ENCODE measurements around the gene PCCA. TPM values are rescaled to one million over a fixed set of nuclear protein-coding genes. Genes with fewer than 3 reads are reported as not detected.
"Not testable (repeated sequence)": the region's sequence is repeated elsewhere in the genome, so short reads cannot be mapped to it uniquely, and the experiment has no call there.

PCCA gene
- total and polyA plus RNA-seq, 7 donors = 18.0 to 45.6 (median 42.8) TPM

DNA sequence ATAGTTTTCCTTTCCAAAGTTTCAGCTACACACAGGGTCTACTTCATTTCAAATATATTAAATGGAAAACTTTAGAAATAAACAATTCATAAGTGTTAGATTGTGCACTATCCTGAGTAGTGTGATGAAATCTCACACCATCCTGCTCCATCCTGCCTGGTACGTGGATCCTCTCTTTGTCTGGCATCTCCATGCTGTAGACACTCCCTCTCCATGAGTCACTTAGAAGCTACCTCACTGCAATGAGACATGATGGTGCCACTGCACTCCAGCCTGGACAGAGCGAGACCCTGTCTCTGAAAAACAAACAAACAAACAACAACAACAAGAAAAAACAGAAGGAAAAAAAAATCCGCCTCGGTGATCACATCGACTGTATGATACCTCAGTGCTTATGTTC lies 191.8 kb downstream of the PCCA start:
- Histone ChIP-seq H3K4me3 (no peak overlapping the region), H3K27me3 (no peaks in the 10 kb centered on the region), H3K27ac (no peak overlapping the region), H3K4me1 (no peaks in the 10 kb centered on the region), H3K36me3 (peaks cover 0 to 6% (median 0%) of the 10 kb centered on the region in 4 donors), H3K9me3 (no peaks in the 10 kb centered on the region)
- DNase-seq = no peak
- TF ChIP-seq POLR2A (IDR thresholded peaks at IDR 0.05) (no peak), POLR2AphosphoS5 (IDR thresholded peaks at IDR 0.05) (no peak), EP300 (IDR thresholded peaks at IDR 0.05) (no peak)
- TF ChIP-seq, protein P1, sequence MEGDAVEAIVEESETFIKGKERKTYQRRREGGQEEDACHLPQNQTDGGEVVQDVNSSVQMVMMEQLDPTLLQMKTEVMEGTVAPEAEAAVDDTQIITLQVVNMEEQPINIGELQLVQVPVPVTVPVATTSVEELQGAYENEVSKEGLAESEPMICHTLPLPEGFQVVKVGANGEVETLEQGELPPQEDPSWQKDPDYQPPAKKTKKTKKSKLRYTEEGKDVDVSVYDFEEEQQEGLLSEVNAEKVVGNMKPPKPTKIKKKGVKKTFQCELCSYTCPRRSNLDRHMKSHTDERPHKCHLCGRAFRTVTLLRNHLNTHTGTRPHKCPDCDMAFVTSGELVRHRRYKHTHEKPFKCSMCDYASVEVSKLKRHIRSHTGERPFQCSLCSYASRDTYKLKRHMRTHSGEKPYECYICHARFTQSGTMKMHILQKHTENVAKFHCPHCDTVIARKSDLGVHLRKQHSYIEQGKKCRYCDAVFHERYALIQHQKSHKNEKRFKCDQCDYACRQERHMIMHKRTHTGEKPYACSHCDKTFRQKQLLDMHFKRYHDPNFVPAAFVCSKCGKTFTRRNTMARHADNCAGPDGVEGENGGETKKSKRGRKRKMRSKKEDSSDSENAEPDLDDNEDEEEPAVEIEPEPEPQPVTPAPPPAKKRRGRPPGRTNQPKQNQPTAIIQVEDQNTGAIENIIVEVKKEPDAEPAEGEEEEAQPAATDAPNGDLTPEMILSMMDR (IDR thresholded peaks at IDR 0.05) = no peak
- intact Hi-C loops (cut with DNase I) = no loop called here
- 95 to 97% methylated on average over 5 of the region's 5 CpGs for WGBS, 2 donors

DNA sequence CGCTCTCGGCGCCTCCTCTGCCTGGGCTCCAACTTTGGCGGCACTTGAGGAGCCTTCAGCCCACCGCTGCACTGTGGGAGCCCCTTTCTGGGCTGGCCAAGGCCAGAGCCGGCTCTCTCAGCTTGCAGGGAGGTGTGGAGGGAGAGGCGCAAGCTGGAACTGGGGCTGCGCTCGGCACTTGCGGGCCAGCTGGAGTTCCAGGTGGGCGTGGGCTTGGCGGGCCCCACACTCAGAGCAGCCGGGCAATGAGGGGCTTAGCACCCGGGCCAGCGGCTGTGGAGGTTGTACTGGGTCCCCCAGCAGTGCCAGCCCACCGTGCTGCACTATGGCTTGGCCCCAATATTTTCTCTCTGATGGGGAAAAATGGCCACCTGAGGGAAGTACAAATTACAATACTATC lies 193.4 kb downstream of the PCCA start:
- 98% methylated on average over 16 of the region's 16 CpGs for WGBS, 2 donors
- H3K4me3 ChIP-seq; DNase-seq; H3K27ac ChIP-seq; H3K9me3 ChIP-seq; intact Hi-C loops (cut with DNase I); H3K36me3 ChIP-seq; H3K27me3 ChIP-seq; H3K4me1 ChIP-seq: not testable (repeated sequence)

DNA sequence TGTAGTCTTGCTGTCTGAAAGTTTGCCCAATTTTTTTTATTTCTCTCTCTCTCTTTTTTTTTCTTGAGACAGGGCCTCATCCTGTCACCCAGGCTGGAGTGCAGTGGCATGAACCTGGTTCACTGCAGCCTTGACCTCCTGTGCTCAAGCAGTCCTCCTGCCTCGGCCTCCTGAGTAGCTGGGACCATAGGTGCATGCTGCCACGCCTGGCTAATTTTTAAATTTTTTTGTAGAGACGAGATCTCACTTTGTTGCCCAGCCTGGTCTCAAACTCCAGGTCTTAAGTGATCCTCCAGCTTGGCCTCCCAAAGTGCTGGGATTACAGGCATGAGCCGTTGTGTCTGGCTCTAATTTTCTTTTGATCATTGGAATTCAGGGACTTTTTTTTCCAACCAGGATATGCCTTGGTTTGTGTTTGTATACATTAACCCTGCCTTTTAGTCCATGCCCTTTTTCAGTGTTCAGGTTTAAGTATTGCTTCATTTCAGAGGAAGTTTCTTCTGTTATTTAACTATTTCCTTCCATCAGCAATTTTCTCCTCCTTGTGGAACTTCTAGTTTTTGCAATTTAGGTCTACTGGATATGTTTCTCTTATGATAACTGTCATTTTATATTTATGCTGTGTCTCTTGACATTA lies 201.4 kb downstream of the PCCA start:
- no peaks in the 10 kb centered on the region for H3K4me1 ChIP-seq
- no peaks in the 10 kb centered on the region for H3K27me3 ChIP-seq
- H3K4me3 ChIP-seq = no peak overlapping the region
- peaks cover 0 to 3% (median 0%) of the 10 kb centered on the region in 4 donors for H3K36me3 ChIP-seq
- DNase-seq = no peak
- H3K27ac ChIP-seq = no peak overlapping the region
- TF ChIP-seq, protein P1 (IDR thresholded peaks at IDR 0.05) = no peak
- TF ChIP-seq EP300 (IDR thresholded peaks at IDR 0.05) (no peak), POLR2AphosphoS5 (IDR thresholded peaks at IDR 0.05) (no peak), POLR2A (IDR thresholded peaks at IDR 0.05) (no peak)
- intact Hi-C loops (cut with DNase I) = no loop called here
- H3K9me3 ChIP-seq = no peaks in the 10 kb centered on the region
- WGBS, 2 donors = 86 to 90% methylated on average over 4 of the region's 4 CpGs

DNA sequence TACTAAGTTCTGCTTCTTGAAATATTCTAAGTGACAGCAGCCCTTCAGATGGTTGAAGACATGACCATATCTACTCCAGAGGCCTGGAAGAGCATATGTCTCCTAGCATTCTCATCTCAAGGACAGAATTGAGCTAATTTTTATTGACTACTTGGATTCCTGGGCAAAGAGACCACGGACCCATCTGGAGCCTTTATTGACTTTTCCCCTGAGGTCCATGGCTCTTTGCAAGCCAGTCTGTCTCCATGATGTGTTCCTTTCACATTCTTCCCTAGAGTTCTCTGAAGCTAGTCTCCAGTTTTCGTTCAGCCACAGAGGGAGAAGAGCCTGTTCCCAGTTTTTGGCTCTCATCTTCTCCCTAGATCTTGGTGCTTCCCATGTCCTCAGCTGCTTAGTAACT lies 202.7 kb downstream of the PCCA start:
- no peaks in the 10 kb centered on the region for H3K9me3 ChIP-seq
- no peaks in the 10 kb centered on the region for H3K4me1 ChIP-seq
- no peak for DNase-seq
- no peak overlapping the region for H3K27ac ChIP-seq
- TF ChIP-seq POLR2AphosphoS5 (IDR thresholded peaks at IDR 0.05) (no peak), POLR2A (IDR thresholded peaks at IDR 0.05) (no peak), EP300 (IDR thresholded peaks at IDR 0.05) (no peak)
- TF ChIP-seq, protein P1 (IDR thresholded peaks at IDR 0.05) = no peak
- no peak overlapping the region for H3K4me3 ChIP-seq
- WGBS, 2 donors = 90% methylated on average over 2 of the region's 2 CpGs
- intact Hi-C loops (cut with DNase I) = no loop called here
- peaks cover 0 to 3% (median 0%) of the 10 kb centered on the region in 4 donors for H3K36me3 ChIP-seq
- H3K27me3 ChIP-seq = no peaks in the 10 kb centered on the region

DNA sequence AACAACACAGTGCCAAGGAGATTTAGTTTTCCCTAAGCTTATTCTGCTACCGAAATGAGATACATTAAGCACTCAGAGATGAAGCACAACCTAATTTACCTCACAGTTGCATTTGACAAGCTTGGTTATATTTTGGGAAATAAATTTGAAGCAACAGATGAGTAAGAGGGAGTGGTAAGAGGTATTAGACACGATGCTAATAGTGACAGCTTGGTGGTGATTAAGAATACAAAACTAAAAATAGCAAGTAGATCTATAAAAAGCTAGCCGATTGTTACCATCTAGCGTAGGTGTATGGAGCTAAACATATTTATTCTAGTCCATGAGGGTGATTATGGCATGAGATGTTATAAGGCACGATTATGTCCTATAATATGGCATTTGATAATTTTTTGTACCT lies 208.5 kb downstream of the PCCA start:
- H3K4me1 ChIP-seq = no peaks in the 10 kb centered on the region
- peaks cover 0 to 3% (median 0%) of the 10 kb centered on the region in 4 donors for H3K36me3 ChIP-seq
- no peaks in the 10 kb centered on the region for H3K9me3 ChIP-seq
- intact Hi-C loops (cut with DNase I) = no loop called here
- H3K4me3 ChIP-seq = no peak overlapping the region
- 93% methylated on average over 5 of the region's 5 CpGs for WGBS, 2 donors
- H3K27me3 ChIP-seq = no peaks in the 10 kb centered on the region
- no peak for DNase-seq
- H3K27ac ChIP-seq = no peak overlapping the region
- TF ChIP-seq POLR2A (IDR thresholded peaks at IDR 0.05) (no peak), EP300 (IDR thresholded peaks at IDR 0.05) (no peak), POLR2AphosphoS5 (IDR thresholded peaks at IDR 0.05) (no peak)
- TF ChIP-seq, protein P1 (IDR thresholded peaks at IDR 0.05) = no peak
